Measurements from ENCODE around the gene EMC7. TPM values are rescaled to one million over a fixed set of nuclear protein-coding genes. Genes with fewer than 3 reads are reported as not detected.
"Not testable (repeated sequence)": the region's sequence is repeated elsewhere in the genome, so short reads cannot be mapped to it uniquely, and the experiment has no call there.

The EMC7 gene
- total RNA-seq, 1 donor from 2014 or later = 84.9 TPM

- Mint-ChIP-seq H3K36me3 (ENCODE audit: unreplicated experiment) (no peaks in the 10 kb centered on the region), H3K9me3 (ENCODE audit: unreplicated experiment) (no peaks in the 10 kb centered on the region), H3K27ac (ENCODE audit: unreplicated experiment) (no peak overlapping the region), H3K4me3 (ENCODE audit: unreplicated experiment) (no peak overlapping the region), H3K4me1 (ENCODE audit: unreplicated experiment) (peaks cover 18% of the 10 kb centered on the region), H3K27me3 (ENCODE audit: unreplicated experiment) (no peaks in the 10 kb centered on the region)
- TF ChIP-seq, protein P1, sequence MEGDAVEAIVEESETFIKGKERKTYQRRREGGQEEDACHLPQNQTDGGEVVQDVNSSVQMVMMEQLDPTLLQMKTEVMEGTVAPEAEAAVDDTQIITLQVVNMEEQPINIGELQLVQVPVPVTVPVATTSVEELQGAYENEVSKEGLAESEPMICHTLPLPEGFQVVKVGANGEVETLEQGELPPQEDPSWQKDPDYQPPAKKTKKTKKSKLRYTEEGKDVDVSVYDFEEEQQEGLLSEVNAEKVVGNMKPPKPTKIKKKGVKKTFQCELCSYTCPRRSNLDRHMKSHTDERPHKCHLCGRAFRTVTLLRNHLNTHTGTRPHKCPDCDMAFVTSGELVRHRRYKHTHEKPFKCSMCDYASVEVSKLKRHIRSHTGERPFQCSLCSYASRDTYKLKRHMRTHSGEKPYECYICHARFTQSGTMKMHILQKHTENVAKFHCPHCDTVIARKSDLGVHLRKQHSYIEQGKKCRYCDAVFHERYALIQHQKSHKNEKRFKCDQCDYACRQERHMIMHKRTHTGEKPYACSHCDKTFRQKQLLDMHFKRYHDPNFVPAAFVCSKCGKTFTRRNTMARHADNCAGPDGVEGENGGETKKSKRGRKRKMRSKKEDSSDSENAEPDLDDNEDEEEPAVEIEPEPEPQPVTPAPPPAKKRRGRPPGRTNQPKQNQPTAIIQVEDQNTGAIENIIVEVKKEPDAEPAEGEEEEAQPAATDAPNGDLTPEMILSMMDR (IDR thresholded peaks at IDR 0.05) = no peak
- no peak for DNase-seq (ENCODE audit: extremely low spot score, unreplicated experiment)
Observed at GRCh38 chr15:34059476-34059875, 42.2 kb downstream of the EMC7 start.

- peaks cover 6% of the 10 kb centered on the region for H3K36me3 Mint-ChIP-seq (ENCODE audit: unreplicated experiment)
- H3K9me3 Mint-ChIP-seq (ENCODE audit: unreplicated experiment) = peaks cover 5% of the 10 kb centered on the region
- peak overlapping the region; percentile 73 for H3K27ac Mint-ChIP-seq (ENCODE audit: unreplicated experiment)
- DNase-seq (ENCODE audit: extremely low spot score, unreplicated experiment) = no peak
- TF ChIP-seq, protein P1 (IDR thresholded peaks at IDR 0.05) = no peak
- H3K4me3 Mint-ChIP-seq (ENCODE audit: unreplicated experiment) = no peak overlapping the region
- no peaks in the 10 kb centered on the region for H3K27me3 Mint-ChIP-seq (ENCODE audit: unreplicated experiment)
- H3K4me1 Mint-ChIP-seq (ENCODE audit: unreplicated experiment) = peaks cover 15% of the 10 kb centered on the region
Observed at GRCh38 chr15:34056911-34057310, 44.8 kb downstream of the EMC7 start.

DNA sequence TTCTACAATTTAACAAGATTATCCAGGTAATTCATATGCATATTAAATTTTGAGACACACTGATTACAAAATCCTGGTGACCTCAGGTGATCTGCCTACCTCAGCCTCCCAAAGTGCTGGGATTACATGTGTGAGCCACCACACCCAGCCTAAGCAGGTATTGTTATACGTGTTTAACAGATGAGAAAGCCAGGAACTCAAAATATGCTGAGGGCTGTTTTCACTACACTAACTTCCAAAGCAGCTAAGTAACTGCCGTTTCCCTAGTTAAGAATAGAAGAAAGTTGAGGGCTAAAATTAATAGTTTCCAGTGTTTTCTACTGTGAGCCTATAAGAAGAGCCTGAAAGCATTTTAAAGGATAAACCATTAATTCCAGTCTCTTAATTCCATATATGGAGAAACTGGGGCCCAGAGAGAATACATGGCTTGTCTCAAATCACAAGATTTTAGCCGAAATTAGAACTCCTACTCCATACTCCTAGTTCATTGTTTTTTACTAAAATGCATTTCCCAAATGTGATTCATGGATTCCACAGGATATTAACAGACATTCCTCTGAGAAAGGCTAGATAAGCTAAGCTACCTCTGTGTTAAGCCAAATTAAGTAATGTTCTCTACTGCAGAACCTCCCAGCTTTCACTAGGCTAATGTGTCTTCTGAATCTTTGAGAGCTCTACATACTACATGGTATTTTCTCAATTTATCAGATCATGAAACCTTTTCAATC is 45.6 kb downstream of the EMC7 start:
- Mint-ChIP-seq H3K4me1 (ENCODE audit: unreplicated experiment) (peaks cover 14% of the 10 kb centered on the region), H3K9me3 (ENCODE audit: unreplicated experiment) (peaks cover 13% of the 10 kb centered on the region), H3K27me3 (ENCODE audit: unreplicated experiment) (no peaks in the 10 kb centered on the region), H3K36me3 (ENCODE audit: unreplicated experiment) (peaks cover 12% of the 10 kb centered on the region), H3K4me3 (ENCODE audit: unreplicated experiment) (no peak overlapping the region), H3K27ac (ENCODE audit: unreplicated experiment) (peak overlapping the region; percentile 73)
- no peak for DNase-seq (ENCODE audit: extremely low spot score, unreplicated experiment)
- TF ChIP-seq, protein P1 (IDR thresholded peaks at IDR 0.05) = no peak

GRCh38 chr15:34054081-34054707 is 47.5 kb downstream of the EMC7 start:
- Mint-ChIP-seq H3K4me1 (ENCODE audit: unreplicated experiment) (peaks cover 16% of the 10 kb centered on the region), H3K4me3 (ENCODE audit: unreplicated experiment) (no peak overlapping the region), H3K27me3 (ENCODE audit: unreplicated experiment) (no peaks in the 10 kb centered on the region), H3K9me3 (ENCODE audit: unreplicated experiment) (peaks cover 24% of the 10 kb centered on the region), H3K27ac (ENCODE audit: unreplicated experiment) (no peak overlapping the region), H3K36me3 (ENCODE audit: unreplicated experiment) (peaks cover 19% of the 10 kb centered on the region)
- TF ChIP-seq, protein P1 (IDR thresholded peaks at IDR 0.05) = no peak
- DNase-seq (ENCODE audit: extremely low spot score, unreplicated experiment) = no peak

- Mint-ChIP-seq H3K4me1 (ENCODE audit: unreplicated experiment) (peaks cover 27% of the 10 kb centered on the region), H3K9me3 (ENCODE audit: unreplicated experiment) (peaks cover 26% of the 10 kb centered on the region), H3K36me3 (ENCODE audit: unreplicated experiment) (peaks cover 20% of the 10 kb centered on the region)
- H3K4me3 Mint-ChIP-seq (ENCODE audit: unreplicated experiment); H3K27ac Mint-ChIP-seq (ENCODE audit: unreplicated experiment); H3K27me3 Mint-ChIP-seq (ENCODE audit: unreplicated experiment); DNase-seq (ENCODE audit: extremely low spot score, unreplicated experiment): not testable (repeated sequence)
Observed at GRCh38 chr15:34050385-34050784, 51.3 kb downstream of the EMC7 start.

Measured in osteocyte (in vitro differentiated cells).